Retinal pigment epithelial cell (primary cell): ENCODE measurements around the gene LRG1.
A peak's percentile ranks its signal among the peaks of the same experiment; 100 is the strongest.

Experiments used
- DNase-seq: peaks from one replicate; pipeline ENCODE4 v3.0.0-alpha.2; 2010; ENCODE audit warnings: low read depth
- H3K4me3 ChIP-seq: 2 replicates; pipeline ENCODE4 v1.5.1; 2011; ENCODE audit warnings: mild to moderate bottlenecking, low read length, control low read depth, moderate library complexity
- TF ChIP-seq, protein P1 (sequence below): conservative IDR thresholded peaks from 2 replicates; pipeline ENCODE4 v1.5.1; 2011; ENCODE audit warnings: low read depth, low read length, control low read depth, inconsistent platforms

LRG1 gene

DNA sequence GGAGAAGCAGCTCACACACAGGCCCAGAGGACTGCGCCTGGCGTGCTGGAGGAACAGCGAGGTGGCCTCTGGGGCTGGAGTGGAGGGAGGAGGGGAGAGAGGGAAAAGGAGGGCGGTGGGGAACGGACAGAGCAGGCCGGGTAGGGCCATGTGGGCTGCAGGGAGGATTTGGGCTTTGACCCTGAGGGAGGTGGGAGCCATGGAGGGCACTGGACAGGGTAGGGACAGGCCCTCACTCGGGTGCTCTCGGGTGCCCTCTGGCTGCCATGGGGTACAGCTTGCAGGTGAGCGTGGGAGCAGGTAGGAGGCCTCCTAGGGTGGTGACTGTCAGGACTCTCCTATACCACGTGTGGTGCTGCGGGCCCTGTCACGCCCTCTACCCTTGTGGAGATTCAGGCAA is 44.4 kb downstream of the LRG1 start:
- no peak for DNase-seq
- no peak overlapping the region for H3K4me3 ChIP-seq
- TF ChIP-seq, protein P1, sequence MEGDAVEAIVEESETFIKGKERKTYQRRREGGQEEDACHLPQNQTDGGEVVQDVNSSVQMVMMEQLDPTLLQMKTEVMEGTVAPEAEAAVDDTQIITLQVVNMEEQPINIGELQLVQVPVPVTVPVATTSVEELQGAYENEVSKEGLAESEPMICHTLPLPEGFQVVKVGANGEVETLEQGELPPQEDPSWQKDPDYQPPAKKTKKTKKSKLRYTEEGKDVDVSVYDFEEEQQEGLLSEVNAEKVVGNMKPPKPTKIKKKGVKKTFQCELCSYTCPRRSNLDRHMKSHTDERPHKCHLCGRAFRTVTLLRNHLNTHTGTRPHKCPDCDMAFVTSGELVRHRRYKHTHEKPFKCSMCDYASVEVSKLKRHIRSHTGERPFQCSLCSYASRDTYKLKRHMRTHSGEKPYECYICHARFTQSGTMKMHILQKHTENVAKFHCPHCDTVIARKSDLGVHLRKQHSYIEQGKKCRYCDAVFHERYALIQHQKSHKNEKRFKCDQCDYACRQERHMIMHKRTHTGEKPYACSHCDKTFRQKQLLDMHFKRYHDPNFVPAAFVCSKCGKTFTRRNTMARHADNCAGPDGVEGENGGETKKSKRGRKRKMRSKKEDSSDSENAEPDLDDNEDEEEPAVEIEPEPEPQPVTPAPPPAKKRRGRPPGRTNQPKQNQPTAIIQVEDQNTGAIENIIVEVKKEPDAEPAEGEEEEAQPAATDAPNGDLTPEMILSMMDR = peak; percentile 12

DNA sequence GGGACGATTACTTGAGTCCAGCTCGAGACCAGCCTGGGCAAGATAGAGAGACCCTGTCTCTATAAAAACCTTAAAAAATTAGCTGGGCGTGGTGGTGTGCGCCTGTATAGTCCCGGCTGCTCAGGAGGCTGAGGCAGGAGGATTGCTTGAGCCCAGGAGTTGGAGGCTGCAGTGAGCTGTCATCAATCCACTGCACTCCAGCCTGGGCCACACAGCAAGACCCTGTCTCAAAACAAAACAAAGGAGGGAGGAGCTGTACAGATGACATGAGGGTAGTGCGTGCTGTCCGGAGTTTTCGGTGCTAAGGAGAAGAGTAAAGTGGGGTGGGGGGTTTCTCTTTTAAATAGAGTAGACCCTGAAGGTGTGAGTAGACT is 45.2 kb downstream of the LRG1 start:
- H3K4me3 ChIP-seq = no peak overlapping the region
- no peak for DNase-seq
- TF ChIP-seq, protein P1 = no peak

DNA sequence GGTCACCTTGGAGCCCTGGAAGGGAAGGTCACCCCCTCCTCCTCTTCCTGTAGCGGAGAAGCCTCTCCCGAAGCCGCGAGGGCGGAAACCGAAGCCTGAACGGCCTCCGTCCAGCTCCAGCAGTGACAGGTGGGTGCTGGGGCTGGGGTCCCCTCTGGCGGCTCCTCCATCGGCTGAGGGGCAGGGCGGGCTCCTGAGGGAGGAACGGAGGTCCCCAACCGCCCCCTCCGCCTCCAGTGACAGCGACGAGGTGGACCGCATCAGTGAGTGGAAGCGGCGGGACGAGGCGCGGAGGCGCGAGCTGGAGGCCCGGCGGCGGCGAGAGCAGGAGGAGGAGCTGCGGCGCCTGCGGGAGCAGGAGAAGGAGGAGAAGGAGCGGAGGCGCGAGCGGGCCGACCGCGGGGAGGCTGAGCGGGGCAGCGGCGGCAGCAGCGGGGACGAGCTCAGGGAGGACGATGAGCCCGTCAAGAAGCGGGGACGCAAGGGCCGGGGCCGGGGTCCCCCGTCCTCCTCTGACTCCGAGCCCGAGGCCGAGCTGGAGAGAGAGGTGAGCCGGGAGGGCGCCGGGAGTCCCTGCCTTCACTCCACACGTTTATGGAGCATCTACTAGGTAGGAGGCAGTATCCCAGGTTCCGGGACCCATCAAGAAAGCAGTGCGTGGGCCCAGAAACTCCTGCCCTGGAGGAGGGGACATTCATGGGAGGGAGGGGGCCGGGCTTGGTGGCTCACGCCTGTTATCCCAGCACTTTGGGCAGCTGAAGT is 45.7 kb downstream of the LRG1 start:
- no peak for DNase-seq
- H3K4me3 ChIP-seq = no peak overlapping the region
- TF ChIP-seq, protein P1 = no peak

DNA sequence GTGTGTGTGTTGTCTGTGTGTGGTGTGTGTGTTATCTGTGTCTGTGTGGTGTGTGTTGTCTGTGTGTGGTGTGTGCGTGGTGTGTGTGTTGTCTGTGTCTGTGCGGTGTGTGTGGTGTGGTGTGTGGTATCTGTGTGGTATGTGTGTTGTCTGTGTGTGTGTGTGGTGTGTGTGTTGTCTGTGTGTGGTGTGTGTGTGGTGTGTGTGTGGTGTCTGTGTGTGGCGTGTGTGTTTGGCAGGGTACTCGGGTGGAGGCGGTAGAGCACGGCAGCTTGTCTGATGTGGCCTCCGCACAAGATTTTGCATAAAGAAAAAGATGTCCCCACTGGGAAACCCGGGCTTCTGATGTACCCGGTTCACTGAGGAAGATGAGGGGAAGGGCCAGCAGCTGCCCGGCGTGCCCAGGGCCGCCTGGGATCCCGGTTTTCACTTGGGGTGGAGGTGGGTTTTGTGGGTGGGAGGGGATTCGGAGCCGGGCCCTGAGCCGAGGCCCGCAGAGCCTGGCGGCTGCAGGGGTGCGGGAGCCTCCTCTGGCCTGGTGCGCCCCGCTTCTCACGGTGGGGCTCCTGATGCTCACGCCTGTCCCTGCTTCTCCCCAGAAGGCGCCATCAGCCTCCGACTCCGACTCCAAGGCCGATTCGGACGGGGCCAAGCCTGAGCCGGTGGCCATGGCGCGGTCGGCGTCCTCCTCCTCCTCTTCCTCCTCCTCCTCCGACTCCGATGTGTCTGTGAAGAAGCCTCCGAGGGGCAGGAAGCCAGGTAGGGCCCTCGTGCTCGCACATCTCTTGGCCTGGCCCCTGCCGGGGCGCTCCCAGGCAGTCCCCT is 46.5 kb downstream of the LRG1 start:
- no peak for DNase-seq

DNA sequence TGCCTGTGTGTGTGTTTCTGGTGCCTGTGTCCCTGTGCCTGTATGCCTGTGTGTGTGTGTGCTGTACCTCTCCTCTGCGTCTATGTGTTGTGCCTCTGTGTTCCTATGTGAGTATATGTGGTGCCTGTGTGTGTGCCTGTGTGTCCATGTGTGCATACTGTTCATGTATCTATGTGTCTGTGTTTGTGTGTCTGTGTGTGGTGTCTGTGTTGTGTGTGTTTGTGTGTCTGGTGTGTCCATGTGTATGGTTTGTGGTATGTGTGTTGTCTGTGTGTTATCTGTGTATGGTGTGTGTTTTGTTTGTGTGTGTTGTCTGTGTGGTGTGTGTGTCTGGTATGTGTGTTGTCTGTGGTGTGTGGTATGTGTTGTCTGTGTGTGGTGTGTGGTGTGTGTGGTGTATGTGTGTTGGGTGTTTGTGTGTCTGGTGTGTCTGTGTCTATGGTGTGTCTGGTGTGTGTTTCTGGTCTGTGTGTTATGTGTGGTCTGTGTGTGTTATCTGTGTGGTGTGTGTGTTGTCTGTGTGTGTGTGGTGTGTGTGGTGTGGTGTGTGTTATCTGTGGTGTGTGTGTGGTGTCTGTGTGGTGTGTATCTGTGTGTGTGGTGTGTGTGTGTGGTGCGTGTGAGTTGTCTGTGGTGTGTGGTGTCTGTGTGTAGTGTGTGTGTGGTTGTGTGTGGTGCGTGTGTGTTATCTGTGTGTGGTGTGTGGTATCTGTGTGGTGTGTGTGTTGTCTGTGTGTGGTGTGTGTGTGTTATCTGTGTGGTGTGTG is 47.3 kb downstream of the LRG1 start:
- DNase-seq = no peak
- no peak overlapping the region for H3K4me3 ChIP-seq
- TF ChIP-seq, protein P1 = no peak

More for the DNA sequence above, 46.5 kb downstream of the LRG1 start:
- TF ChIP-seq, protein P1 = no peak
- H3K4me3 ChIP-seq = no peak overlapping the region

DNA sequence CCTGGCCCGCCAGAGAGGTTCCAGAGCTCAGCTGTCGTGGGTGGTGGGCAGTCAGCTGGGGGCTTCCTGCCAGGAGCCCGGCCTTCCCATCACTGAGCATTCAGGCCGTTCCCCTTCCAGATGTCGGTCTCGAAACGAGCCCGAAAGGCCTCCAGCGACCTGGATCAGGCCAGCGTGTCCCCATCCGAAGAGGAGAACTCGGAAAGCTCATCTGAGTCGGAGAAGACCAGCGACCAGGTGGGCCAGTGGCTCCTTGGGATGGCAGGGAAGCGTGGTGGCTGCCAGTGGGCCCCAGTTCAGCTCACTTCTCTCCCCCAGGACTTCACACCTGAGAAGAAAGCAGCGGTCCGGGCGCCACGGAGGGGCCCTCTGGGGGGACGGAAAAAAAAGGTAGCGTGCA is 48.4 kb downstream of the LRG1 start:
- H3K4me3 ChIP-seq = no peak overlapping the region
- no peak for DNase-seq
- TF ChIP-seq, protein P1 = no peak
